Kidney glomerular epithelial cell (primary cell): Measurements from ENCODE around the gene ILDR1.
"Not testable (repeated sequence)": the region's sequence is repeated elsewhere in the genome, so short reads cannot be mapped to it uniquely, and the experiment has no call there.

Experiments used
- DNase-seq: peaks from one replicate; lab custom pipeline; 2025; lab: John Stamatoyannopoulos, UW

ILDR1 gene

DNA sequence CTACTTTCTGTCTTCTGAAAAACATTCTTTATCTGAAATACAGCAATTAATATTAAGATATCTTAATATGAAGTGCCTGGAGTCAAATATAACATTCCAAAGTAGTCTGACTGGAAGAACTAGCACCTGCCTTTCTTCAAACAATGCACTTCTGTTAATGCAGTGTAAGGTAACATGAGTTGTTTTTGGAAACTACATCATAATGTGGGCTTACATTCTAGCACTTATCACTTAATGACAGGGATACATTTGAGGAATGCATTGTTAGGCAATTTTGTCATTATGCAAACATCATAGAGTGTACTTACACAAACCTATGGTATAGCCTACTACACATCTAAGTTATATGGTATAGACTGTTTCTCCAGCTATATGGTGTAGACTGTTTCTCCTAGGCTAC, 78.6 kb downstream of the ILDR1 start:
- no peak for DNase-seq

DNA sequence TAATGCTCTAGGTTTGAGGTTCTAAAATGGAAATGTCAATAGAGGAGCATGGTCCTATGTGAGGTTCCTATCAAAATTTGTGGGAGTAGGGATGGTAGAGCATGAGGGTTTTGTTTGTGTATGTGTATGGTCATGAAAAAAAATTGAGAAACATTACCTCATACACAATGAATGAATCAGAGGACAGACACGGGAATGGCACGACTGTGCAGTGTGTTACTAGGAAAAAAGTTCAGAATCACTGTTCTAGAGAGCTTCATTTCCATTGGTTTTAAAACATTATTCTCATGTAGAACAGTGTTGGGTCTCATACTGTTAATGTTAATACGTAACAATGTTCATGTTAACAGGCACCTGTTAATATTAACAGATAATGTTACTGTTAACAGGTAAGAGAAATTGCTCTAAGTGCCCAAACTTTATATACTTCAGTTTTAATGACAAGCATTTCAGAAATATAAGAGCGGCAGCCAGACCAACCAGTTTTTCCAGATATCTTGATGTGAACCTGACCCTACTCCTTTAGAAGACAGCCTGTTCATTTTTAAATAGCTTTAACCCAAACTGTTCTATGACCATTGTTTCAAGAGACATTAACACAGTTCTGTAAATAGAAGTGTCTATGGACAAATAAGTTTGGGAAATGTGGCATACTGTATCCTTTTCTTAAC, 79.8 kb downstream of the ILDR1 start:
- peak; percentile 11 for DNase-seq

DNA sequence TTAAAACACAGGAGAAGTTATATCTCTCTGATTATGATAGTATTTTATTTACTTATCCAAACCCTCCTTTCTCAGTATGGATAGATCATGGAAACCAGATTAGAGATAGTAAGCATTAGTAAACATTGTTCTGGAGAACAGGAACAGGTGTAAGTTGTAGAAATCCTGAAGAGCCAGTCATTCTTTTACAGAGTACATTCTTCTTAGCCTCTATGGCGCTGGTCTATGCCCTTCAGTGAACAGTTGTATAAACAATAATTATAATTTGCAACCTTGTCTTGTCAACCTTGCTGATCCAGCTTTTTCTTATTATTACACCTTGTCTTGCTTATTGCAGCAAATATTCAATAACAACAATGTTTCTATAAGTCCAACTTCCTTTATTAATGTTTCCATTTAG, 80.5 kb downstream of the ILDR1 start:
- no peak for DNase-seq

DNA sequence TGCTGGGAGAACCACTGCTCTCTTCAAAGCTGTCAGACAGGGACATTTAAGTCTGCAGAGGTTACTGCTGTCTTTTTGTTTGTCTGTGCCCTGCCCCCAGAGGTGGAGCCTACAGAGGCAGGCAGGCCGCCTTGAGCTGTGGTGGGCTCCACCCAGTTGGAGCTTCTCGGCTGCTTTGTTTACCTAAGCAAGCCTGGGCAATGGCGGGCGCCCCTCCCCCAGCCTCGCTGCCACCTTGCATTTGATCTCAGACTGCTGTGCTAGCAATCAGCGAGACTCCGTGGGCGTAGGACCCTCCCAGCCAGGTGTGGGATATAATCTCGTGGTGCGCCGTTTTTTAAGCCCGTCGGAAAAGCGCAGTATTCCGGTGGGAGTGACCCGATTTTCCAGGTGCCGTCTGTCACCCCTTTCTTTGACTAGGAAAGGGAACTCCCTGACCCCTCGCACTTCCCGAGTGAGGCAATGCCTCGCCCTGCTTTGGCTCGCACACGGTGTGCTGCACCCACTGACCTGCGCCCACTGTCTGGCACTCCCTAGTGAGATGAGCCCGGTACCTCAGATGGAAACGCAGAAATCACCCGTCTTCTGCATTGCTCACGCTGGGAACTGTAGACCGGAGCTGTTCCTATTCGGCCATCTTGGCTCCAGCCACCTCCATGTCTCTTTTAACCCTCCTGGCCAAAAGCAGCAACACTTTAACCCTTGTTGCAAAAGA, 83.7 kb downstream of the ILDR1 start:
- DNase-seq, result not testable (repeated sequence)
